HG03159 (cell line): ENCODE measurements around the gene SIN3B.
A peak's percentile ranks its signal among the peaks of the same experiment; 100 is the strongest.
"Not testable (repeated sequence)": the region's sequence is repeated elsewhere in the genome, so short reads cannot be mapped to it uniquely, and the experiment has no call there.

Experiments
- ATAC-seq: cut with Tn5 transposase; IDR thresholded peaks from one replicate; pipeline ENCODE4 v1.9.1; 2021; ENCODE audit warnings: mild to moderate bottlenecking, moderate library complexity; ENCODE audit not compliant: unreplicated experiment

The SIN3B gene, protein sequence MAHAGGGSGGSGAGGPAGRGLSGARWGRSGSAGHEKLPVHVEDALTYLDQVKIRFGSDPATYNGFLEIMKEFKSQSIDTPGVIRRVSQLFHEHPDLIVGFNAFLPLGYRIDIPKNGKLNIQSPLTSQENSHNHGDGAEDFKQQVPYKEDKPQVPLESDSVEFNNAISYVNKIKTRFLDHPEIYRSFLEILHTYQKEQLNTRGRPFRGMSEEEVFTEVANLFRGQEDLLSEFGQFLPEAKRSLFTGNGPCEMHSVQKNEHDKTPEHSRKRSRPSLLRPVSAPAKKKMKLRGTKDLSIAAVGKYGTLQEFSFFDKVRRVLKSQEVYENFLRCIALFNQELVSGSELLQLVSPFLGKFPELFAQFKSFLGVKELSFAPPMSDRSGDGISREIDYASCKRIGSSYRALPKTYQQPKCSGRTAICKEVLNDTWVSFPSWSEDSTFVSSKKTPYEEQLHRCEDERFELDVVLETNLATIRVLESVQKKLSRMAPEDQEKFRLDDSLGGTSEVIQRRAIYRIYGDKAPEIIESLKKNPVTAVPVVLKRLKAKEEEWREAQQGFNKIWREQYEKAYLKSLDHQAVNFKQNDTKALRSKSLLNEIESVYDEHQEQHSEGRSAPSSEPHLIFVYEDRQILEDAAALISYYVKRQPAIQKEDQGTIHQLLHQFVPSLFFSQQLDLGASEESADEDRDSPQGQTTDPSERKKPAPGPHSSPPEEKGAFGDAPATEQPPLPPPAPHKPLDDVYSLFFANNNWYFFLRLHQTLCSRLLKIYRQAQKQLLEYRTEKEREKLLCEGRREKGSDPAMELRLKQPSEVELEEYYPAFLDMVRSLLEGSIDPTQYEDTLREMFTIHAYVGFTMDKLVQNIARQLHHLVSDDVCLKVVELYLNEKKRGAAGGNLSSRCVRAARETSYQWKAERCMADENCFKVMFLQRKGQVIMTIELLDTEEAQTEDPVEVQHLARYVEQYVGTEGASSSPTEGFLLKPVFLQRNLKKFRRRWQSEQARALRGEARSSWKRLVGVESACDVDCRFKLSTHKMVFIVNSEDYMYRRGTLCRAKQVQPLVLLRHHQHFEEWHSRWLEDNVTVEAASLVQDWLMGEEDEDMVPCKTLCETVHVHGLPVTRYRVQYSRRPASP

DNA sequence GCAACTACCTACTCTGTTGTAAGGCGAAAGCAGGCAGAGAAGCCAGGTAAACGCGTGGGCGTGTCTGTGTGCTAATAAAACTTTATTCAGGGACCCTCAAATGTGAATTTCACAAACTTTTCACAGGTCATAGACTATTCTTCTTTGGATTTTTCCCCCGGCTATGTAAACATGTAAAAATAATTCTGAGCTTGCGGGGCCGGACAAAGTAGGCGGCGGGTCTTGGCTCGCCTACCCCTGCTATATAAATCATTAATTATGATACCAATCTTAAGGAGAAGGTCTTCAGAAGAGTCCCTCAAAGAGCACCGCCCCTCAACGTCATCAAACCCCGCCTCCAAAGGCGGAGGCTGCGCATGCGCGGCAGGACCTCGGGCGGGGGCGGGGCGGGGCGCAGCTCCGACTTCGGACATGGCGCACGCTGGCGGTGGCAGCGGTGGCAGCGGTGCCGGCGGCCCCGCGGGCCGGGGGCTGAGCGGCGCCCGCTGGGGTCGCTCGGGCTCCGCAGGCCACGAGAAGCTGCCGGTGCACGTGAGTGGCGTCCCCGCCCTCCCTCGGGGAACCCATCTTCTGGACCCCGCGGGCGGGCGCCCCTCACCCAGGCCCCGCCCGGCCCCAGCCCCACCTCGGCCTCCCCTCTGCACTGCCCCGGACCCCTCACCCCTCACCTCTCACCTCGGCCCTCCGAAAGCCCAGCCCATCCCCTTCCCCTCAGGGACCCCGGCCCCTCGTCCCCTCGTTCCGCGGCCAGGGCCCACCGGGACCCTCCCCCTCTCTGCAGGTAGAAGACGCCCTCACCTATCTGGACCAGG lies at the start of gene SIN3B:
SIN3B (plus strand) TSS at position 389 of the 812 bp plus-strand sequence; CDS start at position 412, 23 bp downstream.
- ATAC-seq, result peak; percentile 72

DNA sequence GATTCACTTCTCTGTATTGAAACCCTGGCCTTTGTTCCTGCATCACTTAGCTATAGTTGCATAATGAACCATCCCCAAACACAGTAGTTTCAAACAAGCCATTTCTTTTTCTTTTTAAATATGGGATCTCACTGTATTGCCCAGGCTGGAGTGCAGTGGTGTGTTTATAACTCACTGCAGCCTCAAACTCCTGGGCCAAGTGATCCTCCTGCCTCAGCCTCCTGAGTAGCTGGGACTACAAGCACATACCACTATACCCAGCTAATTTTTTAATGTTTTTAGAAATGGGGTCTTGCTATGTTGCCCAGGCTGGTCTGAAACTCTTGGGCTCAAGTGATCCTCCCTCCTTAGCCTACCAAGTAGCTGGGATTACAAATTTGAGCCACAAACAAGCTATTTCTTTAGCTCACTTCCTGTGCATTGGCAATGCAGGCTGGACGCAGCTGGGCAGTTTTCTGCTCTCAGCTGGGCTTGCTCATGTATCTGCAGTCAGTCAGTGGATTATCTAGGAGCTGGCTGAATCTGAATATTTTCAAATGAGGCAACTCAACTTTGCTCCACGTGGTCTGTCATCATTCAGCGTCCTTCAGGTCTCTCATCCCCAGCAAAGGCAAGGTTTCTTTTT lies 49.5 kb upstream of the SIN3B start:
- no peak for ATAC-seq

DNA sequence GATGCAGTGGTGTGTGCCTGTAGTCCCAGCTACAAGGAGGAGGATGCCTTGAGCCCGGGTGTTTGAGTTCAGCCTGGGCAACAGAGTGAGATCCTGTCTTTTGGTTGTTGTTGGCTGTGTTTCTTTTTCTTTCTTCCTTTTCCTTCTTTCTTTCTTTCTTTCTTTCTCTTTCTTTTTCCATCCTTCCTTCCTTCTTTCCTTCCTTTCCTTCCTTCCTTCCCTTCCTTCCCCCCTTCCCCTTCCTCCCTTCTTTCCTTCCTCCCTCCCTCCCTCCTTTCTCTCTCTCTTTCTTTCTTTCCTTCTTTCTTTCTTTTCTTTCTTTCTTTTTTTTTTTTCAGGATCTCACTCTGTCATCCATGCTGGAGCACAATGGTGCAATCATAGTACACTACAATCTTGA lies 46.5 kb upstream of the SIN3B start:
- no peak for ATAC-seq

DNA sequence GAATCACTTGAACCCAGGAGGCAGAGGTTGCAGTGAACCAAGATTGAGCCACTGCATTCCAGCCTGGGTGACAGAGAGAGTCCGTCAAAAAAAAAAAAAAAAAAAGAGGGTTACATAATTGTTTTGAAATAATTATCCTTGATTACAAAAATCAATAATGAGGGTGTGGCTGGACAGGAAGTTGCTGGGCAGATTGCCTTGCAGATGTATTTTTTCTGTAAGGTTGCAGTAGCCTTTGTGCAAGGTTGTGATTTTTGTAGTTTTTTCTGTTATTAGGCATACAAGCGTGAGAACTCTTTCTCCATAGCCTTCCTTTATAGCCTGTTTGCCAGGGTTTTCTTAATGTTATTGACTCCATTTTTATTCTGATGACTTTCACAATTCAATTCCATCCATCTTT lies 40.7 kb upstream of the SIN3B start:
- ATAC-seq, result no peak

DNA sequence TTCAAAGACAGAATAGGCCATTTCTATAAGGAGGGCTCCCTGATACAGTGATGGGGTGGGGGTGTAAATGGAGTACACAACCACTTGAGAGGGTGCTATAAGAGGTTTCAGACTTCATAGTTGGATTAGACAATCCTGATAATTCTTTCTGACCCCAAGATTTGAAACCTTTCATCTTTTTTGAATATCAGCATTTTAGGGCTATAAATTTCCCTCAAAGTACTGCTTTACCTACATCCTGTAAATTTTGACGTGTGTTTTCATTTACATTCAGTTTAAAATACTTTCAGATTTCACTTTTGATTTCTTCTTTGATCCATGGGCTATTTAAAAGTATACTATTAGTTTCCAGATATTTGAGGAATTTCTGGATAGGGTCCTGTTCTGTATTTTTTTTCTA lies 40.0 kb upstream of the SIN3B start:
- ATAC-seq, result no peak

DNA sequence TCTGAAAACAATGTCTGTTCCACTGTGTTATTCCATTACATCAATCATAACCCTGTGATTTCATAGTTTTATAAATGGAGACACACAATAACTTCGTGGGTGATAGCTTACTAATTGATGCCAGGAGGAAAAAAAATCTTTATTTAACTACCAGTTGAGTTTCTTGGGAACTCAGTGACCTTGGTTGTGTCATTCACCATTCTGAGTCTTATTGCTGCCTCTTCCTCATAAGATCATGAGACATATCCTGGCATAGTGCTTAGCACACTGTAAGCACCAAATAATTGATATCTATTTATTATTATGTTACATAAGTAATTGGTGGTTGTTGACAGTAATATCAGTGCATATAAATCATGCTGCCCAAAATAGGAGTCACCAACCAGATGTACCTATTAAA lies 39.1 kb upstream of the SIN3B start:
- ATAC-seq, result no peak

DNA sequence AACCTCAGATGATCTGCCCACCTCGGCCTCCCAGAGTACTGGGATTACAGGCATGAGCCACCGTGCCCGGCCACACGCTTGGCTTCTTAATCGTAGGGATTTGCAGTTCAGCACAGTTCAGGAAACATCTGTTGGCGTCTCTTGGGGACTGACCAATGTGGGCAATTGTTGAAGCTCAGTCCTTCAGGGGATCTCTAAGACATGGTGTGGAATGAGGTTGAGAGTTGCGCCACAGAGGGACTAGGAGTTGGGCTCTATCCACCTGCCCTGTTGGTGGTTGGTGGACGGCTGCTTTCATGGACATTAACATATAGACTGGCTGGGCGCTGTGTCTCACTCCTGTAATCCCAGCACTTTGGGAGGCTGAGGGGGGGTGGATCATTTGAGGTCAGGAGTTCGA lies 37.3 kb upstream of the SIN3B start:
- no peak for ATAC-seq

DNA sequence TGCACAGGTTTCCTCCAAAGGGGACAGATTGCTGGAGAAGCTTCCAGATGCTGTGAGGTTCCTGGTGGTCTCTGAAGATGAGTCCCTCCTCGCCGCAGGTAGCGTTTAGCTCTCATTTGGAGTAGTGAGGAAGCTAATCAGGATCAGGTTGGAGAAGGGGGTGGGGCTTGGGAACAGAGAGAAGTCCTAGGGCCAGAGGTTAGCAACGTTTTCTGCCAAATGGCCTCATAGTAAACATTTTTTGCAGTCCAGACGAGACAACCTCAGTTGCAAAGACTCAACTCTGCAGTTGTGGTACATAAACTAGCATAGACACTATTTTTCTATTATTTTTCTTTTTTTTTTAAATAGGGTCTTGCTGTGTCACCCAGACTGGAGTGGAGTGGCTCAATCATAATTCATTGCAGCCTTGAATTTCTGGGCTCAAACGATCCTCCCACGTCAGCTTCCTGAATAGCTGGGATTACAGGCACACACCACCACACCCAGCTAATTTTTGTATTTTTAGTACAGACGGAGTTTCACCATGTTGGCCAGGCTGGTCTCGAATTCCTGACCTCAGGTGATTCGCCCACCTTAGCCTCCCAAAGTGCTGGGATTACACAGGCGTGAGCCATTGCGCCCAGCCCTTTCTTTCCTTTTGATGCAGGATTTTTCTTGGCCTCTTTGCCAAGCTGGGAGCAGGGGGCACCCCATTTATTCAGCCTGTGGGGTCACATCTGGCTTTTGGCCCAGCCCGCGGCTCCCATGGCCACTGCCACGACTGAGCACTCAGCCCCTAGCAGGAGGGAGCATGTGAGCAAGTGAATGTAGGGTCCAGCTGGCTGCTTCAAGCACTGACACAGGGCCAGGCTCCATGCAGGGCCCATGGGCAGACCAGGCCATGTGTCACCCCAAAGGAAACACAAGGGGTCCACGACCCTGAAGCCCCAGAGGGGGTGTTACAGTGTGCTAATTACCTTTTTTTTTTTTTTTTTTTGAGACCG lies 34.4 kb upstream of the SIN3B start:
- no peak for ATAC-seq

DNA sequence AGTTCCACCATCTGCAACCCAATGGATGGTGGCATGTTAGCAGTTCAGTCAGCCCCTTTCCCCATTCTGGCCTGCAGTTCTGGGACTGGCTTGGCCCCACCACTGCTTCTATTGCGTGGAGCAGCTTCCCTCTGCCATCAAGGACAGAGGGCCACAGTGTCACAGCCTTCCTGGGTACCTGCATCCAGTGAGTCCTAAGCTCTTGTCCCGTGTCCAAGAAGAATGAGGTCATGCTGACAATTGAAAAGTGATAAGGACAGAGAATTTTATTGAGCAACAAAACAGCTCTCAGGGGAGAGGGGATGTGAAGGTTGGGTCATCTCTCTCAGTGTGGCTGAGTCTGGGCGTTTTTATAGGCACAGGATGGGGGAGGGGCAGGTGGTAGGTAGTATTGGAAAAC lies 33.5 kb upstream of the SIN3B start:
- ATAC-seq, result no peak

DNA sequence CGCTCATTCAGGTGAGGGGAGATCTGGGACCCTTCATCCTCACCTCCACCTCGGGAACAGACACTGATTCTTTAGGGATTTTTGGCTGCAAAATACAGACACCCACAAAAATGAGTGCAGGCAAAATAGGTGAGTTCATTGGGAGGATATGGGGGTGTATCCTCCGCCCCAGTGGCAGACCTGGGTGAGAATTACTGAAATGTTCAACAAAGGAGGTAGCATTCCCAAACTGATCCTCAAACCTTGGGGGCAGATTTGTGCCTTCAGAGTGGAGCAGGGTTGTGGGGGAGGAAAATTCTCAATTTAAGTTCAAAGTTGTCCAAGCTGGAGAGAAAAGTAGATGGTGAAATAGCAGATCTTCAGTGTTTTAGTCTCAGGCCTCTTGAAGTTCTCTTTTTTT lies 31.3 kb upstream of the SIN3B start:
- no peak for ATAC-seq

DNA sequence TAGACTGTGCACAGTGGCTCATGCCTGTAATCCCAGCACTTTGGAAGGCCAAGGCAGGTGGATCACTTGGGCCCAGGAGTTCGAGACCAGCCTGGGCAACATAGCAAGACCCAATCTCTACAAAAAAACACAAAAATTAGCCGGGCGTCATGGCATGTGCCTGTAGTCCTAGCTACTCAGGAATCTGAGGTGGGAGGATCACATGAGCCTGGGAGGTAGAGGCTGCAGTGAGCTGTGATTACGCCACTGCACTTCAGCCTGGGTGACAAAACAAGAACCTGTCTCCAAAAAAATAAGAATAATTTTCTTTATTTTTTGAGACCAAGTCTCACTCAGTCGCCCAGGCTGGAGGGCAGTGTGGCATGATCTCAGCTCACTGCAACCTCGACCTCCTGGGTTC lies 30.9 kb upstream of the SIN3B start:
- not testable (repeated sequence) for ATAC-seq

DNA sequence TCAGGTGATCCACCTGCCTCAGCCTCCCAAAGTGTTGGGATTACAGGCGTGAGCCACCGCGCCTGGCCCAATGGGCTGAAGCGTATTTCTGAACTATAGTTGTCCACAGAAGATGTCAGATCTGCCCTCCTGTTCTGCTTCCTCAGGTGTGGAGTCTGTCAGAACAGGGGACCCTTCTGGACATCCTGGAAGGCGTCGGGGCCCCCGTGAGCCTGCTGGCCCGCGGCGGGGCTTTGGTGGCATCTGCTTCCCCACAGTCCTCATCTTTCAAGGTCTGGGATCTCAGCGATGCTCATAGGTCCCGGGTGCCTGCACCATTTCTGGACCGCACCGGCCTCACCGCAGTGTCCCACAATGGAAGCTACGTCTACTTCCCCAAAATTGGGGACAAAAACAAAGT lies 29.5 kb upstream of the SIN3B start:
- no peak for ATAC-seq

DNA sequence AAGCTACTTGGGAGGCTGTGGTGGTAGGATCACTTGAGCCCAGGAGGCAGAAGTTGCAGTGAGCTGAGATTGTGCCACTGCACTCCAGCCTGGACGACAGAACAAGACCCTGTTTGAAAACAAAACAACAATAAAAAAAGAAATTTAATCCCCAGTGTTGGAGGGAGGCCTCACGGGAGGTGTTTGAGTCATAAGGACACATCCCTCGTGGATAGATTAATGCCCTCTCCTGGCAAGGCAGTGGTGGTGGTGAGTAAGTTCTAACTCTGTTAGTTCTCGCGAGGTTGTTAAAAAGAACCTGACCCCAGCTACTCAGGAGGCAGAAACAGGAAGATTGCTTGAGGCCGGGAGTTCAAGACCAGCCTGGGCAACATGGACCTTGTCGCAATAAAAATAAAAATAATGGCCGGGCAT lies 27.6 kb upstream of the SIN3B start:
- no peak for ATAC-seq

DNA sequence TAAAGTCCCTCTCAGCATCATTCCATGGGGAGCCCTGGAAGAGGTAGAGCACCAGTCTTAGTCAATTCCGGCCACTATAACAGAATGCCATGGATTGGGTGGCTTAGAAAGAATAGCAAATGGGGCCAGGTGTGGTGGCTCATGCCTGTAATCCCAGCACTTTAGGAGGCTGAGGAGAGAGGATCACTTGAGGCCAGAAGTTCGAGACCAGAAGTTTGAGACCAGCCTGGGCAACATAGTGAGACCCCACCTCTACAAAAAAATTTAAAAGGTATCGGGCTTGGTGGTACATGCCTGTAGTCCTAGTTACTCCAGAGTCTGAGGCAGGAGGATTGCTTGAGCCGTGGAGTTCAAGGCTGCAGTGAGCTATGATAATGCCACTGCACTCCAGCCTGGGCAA lies 25.0 kb upstream of the SIN3B start:
- ATAC-seq, result no peak

DNA sequence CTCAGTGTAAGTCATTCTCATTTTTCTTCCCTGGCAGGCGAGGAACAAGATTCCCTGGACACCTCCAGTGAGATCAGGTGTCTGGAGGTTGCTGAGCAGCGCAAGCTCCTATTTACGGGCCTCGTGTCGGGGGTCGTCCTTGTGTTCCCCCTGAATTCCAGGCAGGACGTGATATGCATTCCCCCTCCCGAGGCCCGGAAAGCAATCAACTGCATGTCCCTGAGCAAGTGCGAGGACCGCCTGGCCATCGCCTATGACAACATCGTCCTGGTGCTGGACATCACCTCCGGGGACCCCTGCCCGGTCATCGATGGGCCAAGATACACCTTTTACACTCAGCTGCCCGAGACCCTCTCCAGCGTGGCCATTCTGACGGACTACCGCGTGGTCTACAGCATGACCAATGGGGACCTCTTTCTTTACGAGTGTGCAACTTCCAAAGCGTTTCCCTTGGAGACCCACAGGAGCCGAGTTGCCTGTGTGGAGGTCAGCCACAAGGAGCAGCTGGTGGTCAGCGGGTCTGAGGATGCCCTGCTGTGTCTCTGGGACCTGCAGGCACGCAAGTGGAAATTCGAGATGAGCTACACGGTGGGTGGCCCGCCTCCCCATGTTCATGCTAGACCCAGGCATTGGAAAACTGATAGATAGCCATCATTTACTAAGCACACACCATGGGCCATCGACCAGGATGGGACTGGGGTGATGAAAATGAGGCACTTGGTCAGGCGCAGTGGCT lies 21.5 kb upstream of the SIN3B start:
- ATAC-seq, result no peak

DNA sequence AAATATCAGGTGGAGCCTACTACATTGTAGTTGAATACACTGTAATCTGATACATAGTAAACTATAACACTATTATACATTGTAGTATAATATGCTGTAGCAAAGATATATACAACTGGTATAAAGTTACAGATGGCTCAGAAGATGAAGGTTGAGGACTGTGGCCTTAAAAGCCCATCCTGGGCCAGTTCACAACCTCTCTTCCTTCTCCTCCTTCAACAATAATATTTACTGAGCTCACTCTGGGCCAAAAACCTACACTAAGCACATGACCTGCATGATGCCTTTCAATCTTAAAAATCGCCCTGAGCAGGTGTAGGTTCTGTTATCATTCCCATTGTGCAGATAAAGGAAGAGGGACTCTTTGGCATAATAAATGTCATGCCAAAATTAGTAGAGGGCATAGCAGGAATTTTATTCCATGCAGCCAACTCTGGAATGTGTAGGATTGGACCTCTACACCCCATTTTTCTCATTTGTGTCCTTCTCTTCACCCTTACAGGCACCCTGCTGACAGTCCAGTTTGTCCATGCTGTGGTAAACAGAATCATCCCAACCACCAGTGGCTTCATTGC lies 14.6 kb upstream of the SIN3B start:
- no peak for ATAC-seq

DNA sequence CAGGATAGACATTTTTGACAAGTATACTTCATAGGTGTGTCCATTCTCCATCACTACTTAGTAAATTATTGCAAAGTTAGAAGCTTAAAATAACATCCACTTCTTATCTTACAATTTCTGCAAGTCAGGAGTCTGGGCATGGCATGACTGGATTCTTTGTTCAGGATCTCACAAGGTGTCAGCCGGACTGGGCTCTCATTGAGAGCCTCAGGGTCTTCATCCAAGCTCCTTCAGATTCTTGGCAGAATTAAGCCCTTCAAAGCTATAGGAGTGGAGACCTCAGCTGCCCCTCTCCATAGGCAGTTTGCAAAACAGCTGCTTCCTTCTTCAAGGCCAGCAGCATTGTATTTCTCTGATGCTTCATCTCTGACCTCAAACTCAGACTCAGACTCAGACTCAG lies 9.1 kb upstream of the SIN3B start:
- no peak for ATAC-seq

DNA sequence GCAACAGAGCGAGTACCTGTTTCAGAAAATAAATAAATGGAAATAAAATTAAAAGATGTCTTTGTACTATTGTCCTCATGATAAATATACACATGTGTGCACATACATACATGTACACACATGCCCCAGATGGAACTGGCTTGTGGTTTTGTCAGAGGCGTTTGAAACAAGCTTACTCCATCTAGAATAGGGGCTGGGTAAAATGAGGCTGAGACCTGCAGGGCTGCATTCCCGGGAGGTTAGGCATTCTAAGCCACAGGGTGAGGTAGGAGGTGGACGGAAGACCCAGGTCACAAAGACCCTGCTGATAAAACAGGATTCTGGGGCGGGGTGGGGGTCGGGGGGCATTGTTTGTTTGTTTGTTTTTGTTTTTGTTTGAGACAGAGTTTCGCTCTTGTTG lies 8.1 kb upstream of the SIN3B start:
- ATAC-seq, result no peak
